ENCODE results near the gene KCNIP1. TPM values are rescaled to one million over a fixed set of nuclear protein-coding genes. Genes with fewer than 3 reads are reported as not detected.

The KCNIP1 gene
- total RNA-seq, 1 donor from 2014 or later: 0.45 TPM

- Histone ChIP-seq H3K9me3 (ENCODE audit: insufficient read depth, low read depth, low read length) (no peaks in the 10 kb centered on the region), H3K4me1 (ENCODE audit: insufficient read depth, low read length) (no peaks in the 10 kb centered on the region), H3K4me2 (ENCODE audit: low read length) (no peak overlapping the region), H3K27ac (ENCODE audit: low read depth, low read length) (no peak overlapping the region), H3K27me3 (ENCODE audit: insufficient read depth, low read length) (peaks cover 11% of the 10 kb centered on the region), H2AFZ (ENCODE audit: low read depth, low read length) (no peak overlapping the region), H4K20me1 (ENCODE audit: insufficient read depth, low read length) (no peaks in the 10 kb centered on the region), H3K79me2 (ENCODE audit: insufficient read depth, low read length) (no peaks in the 10 kb centered on the region), H3K36me3 (ENCODE audit: insufficient read depth, low read length) (no peaks in the 10 kb centered on the region), H3K9ac (ENCODE audit: low read length) (no peak overlapping the region), H3K4me3 (ENCODE audit: insufficient read depth, low read depth, low read length) (no peak overlapping the region)
- peaks cover 29% of the 10 kb centered on the region for H3K27me3 Mint-ChIP-seq (ENCODE audit: low read depth, unreplicated experiment)
- H3K36me3 Mint-ChIP-seq (ENCODE audit: low read depth, unreplicated experiment): no peaks in the 10 kb centered on the region
- FAIRE-seq (no peak), DNase-seq (ENCODE audit: low read depth) (no peak)
- H3K4me3 Mint-ChIP-seq (ENCODE audit: unreplicated experiment): no peak overlapping the region
- H3K4me1 Mint-ChIP-seq (ENCODE audit: low read depth, unreplicated experiment): peaks cover 16% of the 10 kb centered on the region
- H3K9me3 Mint-ChIP-seq (ENCODE audit: unreplicated experiment): no peaks in the 10 kb centered on the region
- H3K27ac Mint-ChIP-seq (ENCODE audit: unreplicated experiment): no peak overlapping the region
- no peak for TF ChIP-seq EZH2 (IDR thresholded peaks at IDR 0.05; ENCODE audit: insufficient read depth, low read length)
- TF ChIP-seq, protein P1, sequence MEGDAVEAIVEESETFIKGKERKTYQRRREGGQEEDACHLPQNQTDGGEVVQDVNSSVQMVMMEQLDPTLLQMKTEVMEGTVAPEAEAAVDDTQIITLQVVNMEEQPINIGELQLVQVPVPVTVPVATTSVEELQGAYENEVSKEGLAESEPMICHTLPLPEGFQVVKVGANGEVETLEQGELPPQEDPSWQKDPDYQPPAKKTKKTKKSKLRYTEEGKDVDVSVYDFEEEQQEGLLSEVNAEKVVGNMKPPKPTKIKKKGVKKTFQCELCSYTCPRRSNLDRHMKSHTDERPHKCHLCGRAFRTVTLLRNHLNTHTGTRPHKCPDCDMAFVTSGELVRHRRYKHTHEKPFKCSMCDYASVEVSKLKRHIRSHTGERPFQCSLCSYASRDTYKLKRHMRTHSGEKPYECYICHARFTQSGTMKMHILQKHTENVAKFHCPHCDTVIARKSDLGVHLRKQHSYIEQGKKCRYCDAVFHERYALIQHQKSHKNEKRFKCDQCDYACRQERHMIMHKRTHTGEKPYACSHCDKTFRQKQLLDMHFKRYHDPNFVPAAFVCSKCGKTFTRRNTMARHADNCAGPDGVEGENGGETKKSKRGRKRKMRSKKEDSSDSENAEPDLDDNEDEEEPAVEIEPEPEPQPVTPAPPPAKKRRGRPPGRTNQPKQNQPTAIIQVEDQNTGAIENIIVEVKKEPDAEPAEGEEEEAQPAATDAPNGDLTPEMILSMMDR (IDR thresholded peaks at IDR 0.05; ENCODE audit: insufficient read depth, low read depth, low read length): no peak
Measured at GRCh38 chr5:170510126-170510525, 6.3 kb downstream of the KCNIP1 start.

DNA sequence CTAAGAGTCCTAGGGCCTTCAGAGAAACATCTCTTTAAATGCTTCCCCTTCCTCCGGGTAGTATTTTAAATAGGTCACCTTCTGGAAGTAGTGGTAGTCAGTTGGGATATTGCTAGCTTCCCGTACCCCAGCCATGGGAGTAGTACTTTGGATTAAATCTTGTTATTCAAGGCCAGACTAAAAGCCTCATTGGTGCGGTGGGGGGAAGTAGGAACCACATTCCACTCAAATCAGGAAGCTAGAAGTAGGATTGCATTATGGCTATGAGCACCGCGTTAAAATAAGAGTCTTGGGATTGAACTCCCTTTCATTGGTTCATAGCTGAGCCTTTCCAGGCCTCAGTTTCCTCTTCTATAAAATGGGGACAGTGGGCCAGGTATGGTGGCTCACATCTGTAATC is 6.7 kb downstream of the KCNIP1 start:
- Histone ChIP-seq H3K36me3 (ENCODE audit: insufficient read depth, low read length) (no peaks in the 10 kb centered on the region), H4K20me1 (ENCODE audit: insufficient read depth, low read length) (no peaks in the 10 kb centered on the region), H3K4me2 (ENCODE audit: low read length) (no peak overlapping the region), H3K4me3 (ENCODE audit: insufficient read depth, low read depth, low read length) (no peak overlapping the region), H3K9ac (ENCODE audit: low read length) (no peak overlapping the region), H3K79me2 (ENCODE audit: insufficient read depth, low read length) (no peaks in the 10 kb centered on the region), H3K27ac (ENCODE audit: low read depth, low read length) (no peak overlapping the region), H3K9me3 (ENCODE audit: insufficient read depth, low read depth, low read length) (no peaks in the 10 kb centered on the region), H3K4me1 (ENCODE audit: insufficient read depth, low read length) (no peaks in the 10 kb centered on the region), H2AFZ (ENCODE audit: low read depth, low read length) (no peak overlapping the region), H3K27me3 (ENCODE audit: insufficient read depth, low read length) (peaks cover 7% of the 10 kb centered on the region)
- Mint-ChIP-seq H3K36me3 (ENCODE audit: low read depth, unreplicated experiment) (no peaks in the 10 kb centered on the region), H3K9me3 (ENCODE audit: unreplicated experiment) (no peaks in the 10 kb centered on the region), H3K4me3 (ENCODE audit: unreplicated experiment) (no peak overlapping the region), H3K27ac (ENCODE audit: unreplicated experiment) (no peak overlapping the region), H3K4me1 (ENCODE audit: low read depth, unreplicated experiment) (peaks cover 14% of the 10 kb centered on the region), H3K27me3 (ENCODE audit: low read depth, unreplicated experiment) (peaks cover 26% of the 10 kb centered on the region)
- TF ChIP-seq, protein P1 (IDR thresholded peaks at IDR 0.05; ENCODE audit: insufficient read depth, low read depth, low read length): no peak
- no peak for TF ChIP-seq EZH2 (IDR thresholded peaks at IDR 0.05; ENCODE audit: insufficient read depth, low read length)
- no peak for DNase-seq (ENCODE audit: low read depth)
- FAIRE-seq: no peak

- H2AFZ ChIP-seq (ENCODE audit: low read depth, low read length): no peak overlapping the region
- peaks cover 18% of the 10 kb centered on the region for H3K27me3 Mint-ChIP-seq (ENCODE audit: low read depth, unreplicated experiment)
- H3K4me2 ChIP-seq (ENCODE audit: low read length): no peak overlapping the region
- no peak overlapping the region for H3K27ac Mint-ChIP-seq (ENCODE audit: unreplicated experiment)
- H3K9ac ChIP-seq (ENCODE audit: low read length): no peak overlapping the region
- H3K9me3 Mint-ChIP-seq (ENCODE audit: unreplicated experiment): no peaks in the 10 kb centered on the region
- H3K36me3 Mint-ChIP-seq (ENCODE audit: low read depth, unreplicated experiment): no peaks in the 10 kb centered on the region
- no peak overlapping the region for H3K4me3 Mint-ChIP-seq (ENCODE audit: unreplicated experiment)
- H4K20me1 ChIP-seq (ENCODE audit: insufficient read depth, low read length): no peaks in the 10 kb centered on the region
- peaks cover under 1% of the 10 kb centered on the region for H3K27me3 ChIP-seq (ENCODE audit: insufficient read depth, low read length)
- no peaks in the 10 kb centered on the region for H3K4me1 ChIP-seq (ENCODE audit: insufficient read depth, low read length)
- H3K27ac ChIP-seq (ENCODE audit: low read depth, low read length): no peak overlapping the region
- no peak for DNase-seq (ENCODE audit: low read depth)
- FAIRE-seq: no peak
- H3K36me3 ChIP-seq (ENCODE audit: insufficient read depth, low read length): no peaks in the 10 kb centered on the region
- no peaks in the 10 kb centered on the region for H3K79me2 ChIP-seq (ENCODE audit: insufficient read depth, low read length)
- no peaks in the 10 kb centered on the region for H3K9me3 ChIP-seq (ENCODE audit: insufficient read depth, low read depth, low read length)
- H3K4me1 Mint-ChIP-seq (ENCODE audit: low read depth, unreplicated experiment): peaks cover 14% of the 10 kb centered on the region
- H3K4me3 ChIP-seq (ENCODE audit: insufficient read depth, low read depth, low read length): no peak overlapping the region
- TF ChIP-seq, protein P1 (IDR thresholded peaks at IDR 0.05; ENCODE audit: insufficient read depth, low read depth, low read length): no peak
- no peak for TF ChIP-seq EZH2 (IDR thresholded peaks at IDR 0.05; ENCODE audit: insufficient read depth, low read length)
Measured at GRCh38 chr5:170511551-170512258, 7.9 kb downstream of the KCNIP1 start.
